Epidermal melanocyte (primary cell): Measurements from ENCODE around the gene SAP25.
"Not testable (repeated sequence)": the region's sequence is repeated elsewhere in the genome, so short reads cannot be mapped to it uniquely, and the experiment has no call there.

ENCODE experiments used
- DNase-seq: peaks from one replicate; pipeline ENCODE4 v3.0.0; 2011; ENCODE audit warnings: low spot score; ENCODE audit not compliant: insufficient read length

Gene SAP25

GRCh38 chr7:100562195-100563099 is 11.3 kb downstream of the SAP25 start:
- DNase-seq = no peak

GRCh38 chr7:100561491-100562194 is 12.1 kb downstream of the SAP25 start:
- DNase-seq = no peak

- no peak for DNase-seq
These were observed 14.6 kb downstream of the SAP25 start for GRCh38 chr7:100559127-100559526.

GRCh38 chr7:100556541-100556940 is 17.2 kb downstream of the SAP25 start:
- DNase-seq = no peak

DNA sequence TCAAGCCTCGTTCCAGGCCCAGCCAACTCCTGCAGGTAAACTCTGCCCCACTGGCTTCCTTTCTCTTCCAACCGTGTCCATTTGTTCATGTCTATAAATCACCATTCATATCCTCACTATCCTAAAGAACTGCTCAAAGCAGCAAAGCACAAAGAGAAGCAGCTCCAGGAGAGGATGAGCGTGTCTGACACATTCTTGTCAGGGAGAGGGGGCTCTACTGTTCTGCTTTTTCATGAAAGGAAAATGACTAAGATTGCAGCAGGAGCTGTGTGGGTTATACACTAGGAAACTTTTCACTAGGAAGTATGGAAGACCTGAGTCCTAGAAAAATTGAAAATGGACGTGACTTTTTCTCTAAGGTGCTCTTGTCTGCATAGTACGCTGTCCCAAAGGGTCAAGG is 18.0 kb downstream of the SAP25 start:
- DNase-seq = no peak

- DNase-seq = no peak
These were observed 20.7 kb downstream of the SAP25 start for GRCh38 chr7:100553032-100553431.

DNA sequence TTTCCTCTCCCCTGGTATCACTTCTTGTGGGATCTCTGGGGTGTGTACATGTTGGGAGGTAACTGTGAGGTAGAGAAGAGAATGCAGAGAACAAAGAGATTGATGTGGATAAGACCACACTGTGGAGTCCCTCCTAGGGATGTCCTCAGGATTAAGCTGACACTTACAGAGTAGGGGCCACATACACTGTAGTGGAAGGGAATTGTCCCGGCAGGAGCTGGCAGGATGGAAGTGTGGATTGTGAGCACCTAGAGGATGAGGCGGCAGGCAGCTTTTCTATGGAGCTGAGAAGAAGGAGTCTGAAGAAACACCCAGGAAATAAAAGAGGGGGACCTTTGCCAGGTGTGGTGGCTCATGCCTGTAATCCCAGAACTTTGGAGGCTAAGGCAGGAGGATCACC is 21.2 kb downstream of the SAP25 start:
- DNase-seq = no peak

GRCh38 chr7:100548446-100548845 is 25.3 kb downstream of the SAP25 start:
- not testable (repeated sequence) for DNase-seq

DNA sequence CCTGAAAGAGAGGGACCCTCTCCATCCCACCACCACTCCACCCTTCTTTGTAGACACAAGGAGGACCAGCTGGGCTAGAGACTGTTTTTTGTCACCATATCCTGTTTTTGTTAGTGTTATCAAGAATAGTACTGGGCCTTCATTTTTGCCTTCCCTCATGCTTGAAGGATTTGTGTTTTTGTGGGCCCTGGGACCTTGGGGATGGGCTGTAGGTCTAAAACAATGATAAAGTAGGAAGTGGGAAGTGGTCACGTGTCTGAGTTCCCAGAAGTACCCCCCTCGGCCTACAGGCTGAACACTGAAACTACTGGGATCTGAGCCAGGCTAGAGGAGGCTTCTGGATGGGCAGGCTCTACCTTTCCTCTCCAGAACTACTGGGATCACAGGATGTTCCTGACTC is 25.8 kb downstream of the SAP25 start:
- no peak for DNase-seq

- no peak for DNase-seq
These were observed 26.5 kb downstream of the SAP25 start for GRCh38 chr7:100546926-100547800.

- no peak for DNase-seq
These were observed 27.4 kb downstream of the SAP25 start for GRCh38 chr7:100546129-100546925.

DNA sequence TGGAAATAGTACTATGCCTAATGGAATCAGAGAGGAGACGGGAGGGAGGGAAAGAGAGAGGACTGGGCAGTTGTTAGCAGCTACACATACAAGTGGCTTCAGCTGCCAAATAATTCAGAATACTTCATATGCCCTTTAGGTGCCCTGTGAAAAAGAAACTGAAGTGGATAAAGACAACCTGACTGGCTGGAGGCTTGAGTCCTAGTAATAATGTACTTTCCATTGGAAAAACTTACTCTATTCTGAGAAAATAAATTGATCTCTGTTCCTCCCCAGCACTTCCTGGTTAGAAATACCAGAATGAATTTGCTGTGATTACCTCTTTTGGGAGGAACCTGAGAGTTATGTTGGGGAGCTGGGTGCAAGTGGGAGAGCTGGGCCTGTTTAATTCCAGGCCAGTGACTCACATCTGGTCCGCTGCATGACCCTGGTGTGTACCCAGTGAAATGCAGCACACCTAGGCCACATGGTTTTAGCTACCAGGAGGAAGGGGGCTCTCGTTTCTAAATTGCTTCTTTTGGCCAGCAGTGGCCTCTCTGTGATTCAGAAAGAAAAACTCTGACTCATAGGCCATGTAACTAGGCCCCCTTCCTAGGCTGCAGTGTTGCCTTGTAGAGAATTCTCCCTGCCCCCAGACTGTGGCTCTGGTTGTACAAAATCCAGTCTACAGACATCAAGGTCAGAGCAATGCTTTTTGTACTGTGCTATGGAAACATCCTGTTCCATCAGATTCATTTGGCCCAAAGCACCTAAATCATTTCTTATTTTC is 28.2 kb downstream of the SAP25 start:
- DNase-seq = no peak

DNA sequence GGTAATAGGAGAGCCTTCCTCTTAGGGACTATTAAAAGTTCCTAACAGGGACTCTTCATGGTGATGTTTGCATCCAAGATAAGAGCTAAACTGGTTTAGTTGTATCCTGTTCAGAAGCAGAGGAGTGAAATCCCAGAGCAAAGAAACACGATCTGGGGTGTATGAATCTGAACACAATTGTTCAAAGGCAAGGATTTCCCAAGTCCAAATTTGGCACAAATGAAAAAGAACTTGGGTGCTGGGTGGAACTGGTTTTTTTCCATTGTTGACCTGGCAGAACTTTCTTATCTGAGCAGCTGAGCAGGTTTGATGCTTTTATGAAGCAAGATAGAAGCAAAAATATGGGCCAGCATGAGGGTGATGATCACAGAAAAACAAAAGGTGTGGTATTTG is 28.7 kb downstream of the SAP25 start:
- no peak for DNase-seq

DNA sequence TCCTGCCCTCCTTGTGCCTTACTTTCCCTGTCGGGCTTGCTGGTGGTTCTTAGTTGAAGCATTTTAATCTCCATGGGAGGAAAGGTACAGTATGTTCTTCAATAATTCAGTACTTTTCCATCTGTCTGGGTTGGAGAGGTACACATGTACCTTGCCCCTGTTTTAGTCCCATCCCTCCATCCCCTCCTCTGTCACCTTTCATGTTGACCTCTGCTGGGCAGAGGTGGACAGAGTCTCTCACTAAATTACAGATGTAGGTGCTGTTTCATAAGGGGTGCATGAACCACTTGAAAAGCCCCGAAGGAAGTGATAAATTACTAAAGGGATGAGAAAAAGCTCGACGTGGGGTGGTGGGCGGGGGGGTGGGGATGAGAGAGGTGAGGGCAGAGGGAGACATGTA is 29.3 kb downstream of the SAP25 start:
- DNase-seq = no peak

DNA sequence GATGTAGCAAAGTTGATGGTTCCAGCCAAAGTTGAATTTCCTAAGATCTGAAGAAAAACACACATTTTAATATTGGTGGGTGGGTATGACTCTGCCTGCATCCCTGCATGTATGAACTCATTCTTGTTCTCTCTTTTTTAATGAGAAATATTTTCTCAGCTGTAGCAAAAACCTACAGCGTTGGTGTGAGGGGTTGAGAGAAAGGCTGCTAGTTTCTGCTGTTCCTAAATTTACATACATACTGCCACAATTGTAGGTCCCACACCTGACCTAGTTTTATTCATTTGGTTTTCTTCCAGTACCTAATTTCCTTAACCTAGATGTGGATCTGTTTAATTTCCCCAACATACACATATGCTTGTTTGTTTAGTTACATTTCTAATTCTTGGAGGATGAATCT is 30.1 kb downstream of the SAP25 start:
- DNase-seq = no peak

- not testable (repeated sequence) for DNase-seq
These were observed 32.4 kb downstream of the SAP25 start for GRCh38 chr7:100541309-100541708.

- no peak for DNase-seq
These were observed 33.5 kb downstream of the SAP25 start for GRCh38 chr7:100540073-100540723.

GRCh38 chr7:100539436-100540006 is 34.2 kb downstream of the SAP25 start:
- no peak for DNase-seq
